Endothelial cell of umbilical vein (primary cell): ENCODE measurements around the gene PRDM10. TPM values are rescaled to one million over a fixed set of nuclear protein-coding genes. Genes with fewer than 3 reads are reported as not detected.

Experiments
- BruUV-seq: library from RNA; stranded (reverse); fragments of 400-500 nt; replicated peaks from 2 replicates; lab custom pipeline; 2021; lab: Mats Ljungman, UMichigan
- CTCF ChIA-PET: fragments of 300-600, 350-600 bp; sonication (Branson Sonifier 250); formaldehyde crosslinking; loops from one replicate; lab custom pipeline; 2021; ENCODE audit warnings: antibody characterized with exemption, inconsistent platforms; lab: Charles Lee
- POLR2A ChIA-PET: fragments of 300-600, 350-600 bp; sonication (Branson Sonifier 250); formaldehyde crosslinking; loops from one replicate; lab custom pipeline; 2021; ENCODE audit warnings: antibody characterized with exemption, inconsistent platforms; lab: Charles Lee
- DNase-seq: peaks from one replicate; pipeline ENCODE4 v3.0.0-alpha.2; 2011; ENCODE audit warnings: low read depth, low spot score
- FAIRE-seq: peaks from 2 replicates; lab custom pipeline; 2011; peaks lifted over from hg19 to GRCh38; lab: Jason Lieb, UNC
- H2AFZ ChIP-seq: 2 replicates; pipeline ENCODE4 v1.6.0; 2012; ENCODE audit warnings: low read depth, low read length, control low read depth, inconsistent platforms
- H3K27ac ChIP-seq: 2 replicates; pipeline ENCODE4 v1.5.1; 2011; ENCODE audit warnings: low read depth, mild to moderate bottlenecking, control low read depth, low read length, moderate library complexity; ENCODE audit not compliant: insufficient read depth
- H3K27me3 ChIP-seq, 2 experiments: 2 replicates each; pipeline versions ENCODE4 v1.6.0 to v1.6.1; 2011; ENCODE audit warnings: low read length in 2 of 2, mixed read lengths in 1 of 2; ENCODE audit not compliant: control insufficient read depth in 2 of 2, insufficient read depth in 2 of 2
- H3K36me3 ChIP-seq, 2 experiments: 2 replicates in 1 of 2; 3 replicates in 1 of 2; pipeline ENCODE4 v1.5.1; 2011; ENCODE audit warnings: low read length in 2 of 2, mild to moderate bottlenecking in 1 of 2, moderate library complexity in 1 of 2; ENCODE audit not compliant: control insufficient read depth in 2 of 2, insufficient read depth in 2 of 2; ENCODE audit errors: extremely low read depth in 1 of 2
- H3K4me1 ChIP-seq: 3 replicates; pipeline ENCODE4 v1.5.1; 2011; ENCODE audit warnings: mild to moderate bottlenecking, low read length; ENCODE audit not compliant: control insufficient read depth, insufficient read depth; ENCODE audit errors: extremely low read depth
- H3K4me2 ChIP-seq: 2 replicates; pipeline ENCODE4 v1.6.1; 2011; ENCODE audit warnings: low read length, control low read depth, mixed read lengths; ENCODE audit not compliant: insufficient read depth
- H3K4me3 ChIP-seq, 3 experiments: fragments of 200-600 bp in 1 of 3; sonication (generic), shearing (Covaris generic) in 1 of 3; replicated peaks in 1 of 3; 2 replicates each; pipeline ENCODE4 v1.5.1; 2011 to 2016; ENCODE audit warnings: control low read depth in 3 of 3, low read length in 3 of 3, mild to moderate bottlenecking in 2 of 3, inconsistent platforms in 1 of 3, low read depth in 1 of 3, moderate library complexity in 1 of 3; ENCODE audit not compliant: insufficient read depth in 1 of 3
- H3K79me2 ChIP-seq: 2 replicates; pipeline ENCODE4 v1.6.0; 2012; ENCODE audit warnings: low read length, inconsistent platforms; ENCODE audit not compliant: control insufficient read depth, insufficient read depth
- H3K9ac ChIP-seq: replicated peaks from 2 replicates; pipeline ENCODE3; 2011; ENCODE audit warnings: low read length, control low read depth; ENCODE audit not compliant: insufficient read depth; ENCODE audit errors: extremely low read depth
- H3K9me1 ChIP-seq: replicated peaks from 3 replicates; pipeline ENCODE4 v1.6.0; 2011; ENCODE audit warnings: mild to moderate bottlenecking, low read length; ENCODE audit not compliant: control insufficient read depth, insufficient read depth; ENCODE audit errors: extremely low read depth
- H3K9me3 ChIP-seq: replicated peaks from 2 replicates; pipeline ENCODE4 v1.5.1; 2012; ENCODE audit warnings: low read length, inconsistent platforms; ENCODE audit not compliant: control insufficient read depth, insufficient read depth
- H4K20me1 ChIP-seq: replicated peaks from 2 replicates; pipeline ENCODE3; 2011; ENCODE audit warnings: mild to moderate bottlenecking, low read length; ENCODE audit not compliant: control insufficient read depth, insufficient read depth; ENCODE audit errors: extremely low read depth
- CTCF ChIP-seq, 2 donors: IDR thresholded peaks; 1 replicate in 1 of 2; 2 replicates in 1 of 2; pipeline ENCODE4 v1.5.1; 2011; ENCODE audit warnings: low read length in 2 of 2, mild to moderate bottlenecking in 2 of 2, moderate library complexity in 2 of 2, control low read depth in 1 of 2, inconsistent platforms in 1 of 2, low read depth in 1 of 2; ENCODE audit not compliant: insufficient read depth in 1 of 2; ENCODE audit errors: extremely low read depth in 1 of 2
- EZH2 ChIP-seq: IDR thresholded peaks from 2 replicates; pipeline ENCODE4 v1.6.1; 2012; ENCODE audit warnings: borderline replicate concordance, low read depth, mild to moderate bottlenecking, moderate library complexity, low read length, inconsistent platforms; ENCODE audit not compliant: severe bottlenecking
- FOS ChIP-seq: IDR thresholded peaks from 2 replicates; pipeline ENCODE4 v1.6.1; 2011; ENCODE audit warnings: mild to moderate bottlenecking, low read length, moderate library complexity, borderline replicate concordance; ENCODE audit not compliant: insufficient read depth
- GATA2 ChIP-seq: IDR thresholded peaks from 2 replicates; pipeline ENCODE4 v1.7.0; 2011; ENCODE audit warnings: low read depth, mild to moderate bottlenecking, moderate library complexity, mixed read lengths, low read length; ENCODE audit not compliant: insufficient read length, insufficient read depth
- JUN ChIP-seq: IDR thresholded peaks from 2 replicates; pipeline ENCODE4 v1.6.1; 2011; ENCODE audit warnings: borderline replicate concordance, low read depth; ENCODE audit not compliant: insufficient read length, insufficient read depth
- MYC ChIP-seq: IDR thresholded peaks from one replicate; pipeline ENCODE4 v1.6.1; 2011; ENCODE audit warnings: mild to moderate bottlenecking, low read depth, low read length
- POLR2A ChIP-seq: IDR thresholded peaks from 2 replicates; pipeline ENCODE4 v1.6.1; 2012; ENCODE audit warnings: low read depth, mild to moderate bottlenecking, control low read depth, low read length
- POLR2AphosphoS5 ChIP-seq: IDR thresholded peaks from 2 replicates; pipeline ENCODE4 v1.6.1; 2012; ENCODE audit warnings: low read depth, mild to moderate bottlenecking, control low read depth, low read length, moderate library complexity; ENCODE audit not compliant: insufficient read depth
- dilution Hi-C: fragments of 300-500 bp; cut with MboI; formaldehyde crosslinking; loops from one replicate; pipeline ENCODE4 v1.15.0; 2019; ENCODE audit warnings: low sequenced_read_pairs; ENCODE audit not compliant: extremely low pct_ligation_motif_present
- intact Hi-C: fragments of 100-400 bp; cut with micrococcal nuclease; formaldehyde crosslinking; loops from one replicate; pipeline ENCODE4 v1.10.0; 2022
- polyA plus RNA-seq, 4 experiments: library from polyadenylated mRNA; depleted of rRNA in 3 of 4; stranded (reverse) in 3 of 4; unstranded in 1 of 4; fragments of >200 nt; gene quantifications; 2 replicates each; pipeline versions ENCODE4 v1.2.1 to v1.2.3, GENCODE V29; 2011 to 2012; ENCODE audit warnings: missing spikeins in 1 of 4
- total RNA-seq: library from RNA; stranded (reverse); gene quantifications from 2 replicates; pipeline ENCODE4 v1.2.3, GENCODE V29; 2021

PRDM10 gene
- total and polyA plus RNA-seq, 2 donors (not counting 3 experiments of a cell fraction or from before 2014, with no cell fraction given), result 9.6 to 13.0 TPM

GRCh38 chr11:129974237-129974636 lies 28.4 kb downstream of the PRDM10 start:
- Histone ChIP-seq H3K36me3 (no peaks in the 10 kb centered on the region), H3K9ac (no peak overlapping the region), H3K4me3 (no peak overlapping the region), H3K4me1 (no peaks in the 10 kb centered on the region), H3K27ac (no peak overlapping the region), H2AFZ (no peak overlapping the region), H3K27me3 (no peaks in the 10 kb centered on the region), H3K4me2 (no peak overlapping the region), H3K9me3 (no peaks in the 10 kb centered on the region), H3K9me1 (no peaks in the 10 kb centered on the region), H4K20me1 (no peaks in the 10 kb centered on the region), H3K79me2 (no peaks in the 10 kb centered on the region)
- FAIRE-seq, result no peak
- POLR2A ChIA-PET, result no interaction called here
- TF ChIP-seq MYC (no peak), POLR2A (no peak), FOS (no peak), CTCF (IDR thresholded peaks at IDR 0.05; ENCODE audit: extremely low read depth in 1 of 2, insufficient read depth in 1 of 2, low read depth in 1 of 2, low read length in 2 of 2) (no peak), GATA2 (no peak), POLR2AphosphoS5 (no peak), EZH2 (no peak), JUN (no peak)
- no peak for DNase-seq
- BruUV-seq, result no TSS peak
- dilution Hi-C loops, result no loop called here
- CTCF ChIA-PET, result interaction anchor here (1.4 to 1.9 kb wide), 2 partner anchors 14 to 158 kb away, joined by 6 to 13 read pairs; no protein-coding TSS in a partner anchor
- intact Hi-C loops, result no loop called here
